Measurements from ENCODE around the gene PCBP3.
A peak's percentile ranks its signal among the peaks of the same experiment; 100 is the strongest.

Gene PCBP3

DNA sequence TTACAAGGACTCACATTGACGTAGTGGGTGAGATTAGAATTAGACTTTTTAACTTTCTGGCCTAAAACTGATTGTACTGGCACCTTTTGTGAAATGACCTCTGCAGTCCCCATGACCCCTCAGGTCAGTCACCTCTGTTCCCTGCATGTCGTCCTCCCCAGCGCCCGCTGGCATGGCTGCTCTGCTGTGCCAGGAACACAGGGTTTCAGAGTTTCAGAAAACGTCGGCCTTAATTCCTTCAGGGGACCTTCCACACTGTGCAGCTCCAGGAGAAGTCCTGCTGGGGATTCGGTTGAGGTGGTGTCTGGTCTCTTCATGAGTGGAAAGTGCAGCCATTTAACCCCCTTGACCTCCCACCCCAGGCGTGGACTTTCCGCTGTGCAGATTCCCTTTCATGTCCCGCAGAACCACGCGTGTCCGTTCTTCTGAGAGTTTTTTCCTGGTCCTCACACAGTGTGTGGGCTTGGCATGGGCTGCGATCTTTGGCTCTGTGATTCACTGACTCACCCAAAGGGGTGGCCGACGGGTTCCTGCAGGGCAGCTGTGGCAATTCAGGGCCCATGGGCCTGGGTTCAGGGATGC is 179.7 kb downstream of the PCBP3 start:
- Histone ChIP-seq H3K9me3 (ENCODE audit: control insufficient read depth, low read length) (no peaks in the 10 kb centered on the region), H3K4me1 (ENCODE audit: control insufficient read depth, insufficient read depth, low read depth, low read length) (peaks cover 41% of the 10 kb centered on the region), H2BK15ac (ENCODE audit: low read depth, poor library complexity, severe bottlenecking) (no peak overlapping the region), H3K27me3 (ENCODE audit: control insufficient read depth in 1 of 2, insufficient read depth in 1 of 2, low read length in 2 of 2) (peaks cover 0 to 4% of the 10 kb centered on the region in 2 experiments), H2AFZ (ENCODE audit: low read depth, low read length) (no peak overlapping the region), H2BK120ac (ENCODE audit: low read depth, low read length) (no peak overlapping the region), H3K4ac (ENCODE audit: low read depth in 1 of 2, low read length in 2 of 2) (no peak overlapping the region), H4K91ac (ENCODE audit: low read length) (no peak overlapping the region), H3K27ac (ENCODE audit: low read length, poor library complexity, severe bottlenecking) (no peak overlapping the region), H2BK5ac (ENCODE audit: low read depth, low read length, poor library complexity, severe bottlenecking) (no peak overlapping the region), H3K79me1 (replicated peaks; ENCODE audit: low read length, poor library complexity, severe bottlenecking) (peaks cover 2% of the 10 kb centered on the region), H4K8ac (ENCODE audit: low read length) (no peak overlapping the region), H2AK5ac (ENCODE audit: low read length, severe bottlenecking) (no peak overlapping the region), H3K4me3 (ENCODE audit: insufficient read depth in 1 of 2, low read depth in 1 of 2, low read length in 2 of 2) (no peak overlapping the region), H3K36me3 (ENCODE audit: control insufficient read depth in 1 of 2, insufficient read depth in 2 of 2, low read depth in 1 of 2, low read length in 2 of 2) (no peaks in the 10 kb centered on the region), H3K18ac (ENCODE audit: low read depth in 1 of 2, low read length in 2 of 2) (no peak overlapping the region), H3K9ac (ENCODE audit: low read length) (no peak overlapping the region), H2BK12ac (ENCODE audit: low read length in 2 of 2) (no peak overlapping the region), H3K14ac (ENCODE audit: low read length in 2 of 2) (no peak overlapping the region), H3K23ac (ENCODE audit: low read length in 2 of 2) (no peak overlapping the region), H3K4me2 (ENCODE audit: low read length, poor library complexity, severe bottlenecking) (no peak overlapping the region)
- 90% methylated on average over 16 of the region's 16 CpGs for WGBS
- DNase-seq: no peak

DNA sequence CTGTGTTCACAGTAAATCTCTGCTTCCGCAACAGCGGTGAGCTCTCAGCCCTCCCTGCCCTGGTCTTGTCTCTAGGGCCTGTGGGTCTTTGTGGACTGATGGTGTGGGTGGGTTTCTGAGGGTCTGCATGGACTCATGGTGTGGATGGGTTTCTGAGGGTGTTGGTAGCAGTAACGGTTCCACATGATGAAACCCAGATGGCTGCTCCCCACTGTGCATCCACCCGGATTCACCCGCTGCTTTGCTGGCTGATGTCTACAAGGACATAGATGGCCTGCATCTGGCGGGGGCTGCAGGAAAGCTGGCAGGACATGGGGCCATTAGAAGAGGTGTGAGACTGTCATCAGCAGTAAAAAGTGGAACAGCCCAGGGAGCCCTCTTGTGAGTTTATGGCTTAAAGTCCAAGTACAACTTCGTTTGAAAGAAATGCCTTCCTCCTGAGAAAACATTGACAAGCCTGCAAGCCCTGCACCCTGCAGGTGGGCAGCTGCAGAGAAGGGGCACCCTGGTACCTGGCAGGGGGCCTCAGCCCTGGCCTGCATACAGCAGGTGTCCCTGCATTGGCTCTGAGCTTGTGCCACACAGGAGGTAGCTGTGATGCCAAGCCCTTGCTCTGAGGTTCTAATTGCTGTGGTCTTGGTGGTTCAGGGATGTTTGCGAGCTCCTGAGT is 181.2 kb downstream of the PCBP3 start:
- no peak overlapping the region for H3K27ac ChIP-seq (ENCODE audit: low read length, poor library complexity, severe bottlenecking)
- H2AFZ ChIP-seq (ENCODE audit: low read depth, low read length): no peak overlapping the region
- no peak overlapping the region for H3K4ac ChIP-seq (ENCODE audit: low read depth in 1 of 2, low read length in 2 of 2)
- H3K4me2 ChIP-seq (ENCODE audit: low read length, poor library complexity, severe bottlenecking): no peak overlapping the region
- no peak overlapping the region for H3K4me3 ChIP-seq (ENCODE audit: insufficient read depth in 1 of 2, low read depth in 1 of 2, low read length in 2 of 2)
- H2BK5ac ChIP-seq (ENCODE audit: low read depth, low read length, poor library complexity, severe bottlenecking): no peak overlapping the region
- no peak overlapping the region for H2BK12ac ChIP-seq (ENCODE audit: low read length in 2 of 2)
- no peak overlapping the region for H2BK15ac ChIP-seq (ENCODE audit: low read depth, poor library complexity, severe bottlenecking)
- no peak overlapping the region for H4K8ac ChIP-seq (ENCODE audit: low read length)
- no peaks in the 10 kb centered on the region for H3K36me3 ChIP-seq (ENCODE audit: control insufficient read depth in 1 of 2, insufficient read depth in 2 of 2, low read depth in 1 of 2, low read length in 2 of 2)
- no peaks in the 10 kb centered on the region for H3K9me3 ChIP-seq (ENCODE audit: control insufficient read depth, low read length)
- H3K23ac ChIP-seq (ENCODE audit: low read length in 2 of 2): peak overlapping the region in 1 of 2 experiments; percentile 47
- H3K18ac ChIP-seq (ENCODE audit: low read depth in 1 of 2, low read length in 2 of 2): peak overlapping the region in 1 of 2 experiments; percentile 69
- H3K14ac ChIP-seq (ENCODE audit: low read length in 2 of 2): peak overlapping the region in 1 of 2 experiments; percentile 69
- 94% methylated on average over 8 of the region's 8 CpGs for WGBS
- peak overlapping the region; percentile 49 for H4K91ac ChIP-seq (ENCODE audit: low read length)
- H3K27me3 ChIP-seq (ENCODE audit: control insufficient read depth in 1 of 2, insufficient read depth in 1 of 2, low read length in 2 of 2): peaks cover 0 to 4% of the 10 kb centered on the region in 2 experiments
- H3K79me1 ChIP-seq (replicated peaks; ENCODE audit: low read length, poor library complexity, severe bottlenecking): peaks cover 2% of the 10 kb centered on the region
- H2BK120ac ChIP-seq (ENCODE audit: low read depth, low read length): no peak overlapping the region
- no peak for DNase-seq
- no peak overlapping the region for H2AK5ac ChIP-seq (ENCODE audit: low read length, severe bottlenecking)
- peaks cover 35% of the 10 kb centered on the region for H3K4me1 ChIP-seq (ENCODE audit: control insufficient read depth, insufficient read depth, low read depth, low read length)
- H3K9ac ChIP-seq (ENCODE audit: low read length): no peak overlapping the region

DNA sequence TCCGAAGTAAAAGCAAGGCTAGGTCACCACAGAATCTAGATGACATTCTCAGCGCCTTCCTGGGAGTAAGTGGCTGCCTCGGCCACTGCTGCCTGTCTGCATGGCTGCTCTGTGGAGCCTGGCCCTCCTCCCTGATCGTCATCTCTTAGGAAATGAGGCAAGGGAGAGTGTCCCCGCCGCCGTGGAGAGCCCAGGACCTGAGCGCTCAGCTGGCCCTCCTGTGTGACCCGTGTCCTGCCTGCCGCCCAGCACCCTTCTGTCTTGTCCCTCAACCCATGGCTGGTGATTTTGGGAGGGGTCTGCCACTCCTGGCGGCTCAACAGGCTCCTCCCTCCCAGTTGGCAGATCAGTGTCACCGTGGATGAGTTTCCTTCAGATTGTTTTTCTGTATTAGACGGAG is 181.7 kb downstream of the PCBP3 start:
- Histone ChIP-seq H3K14ac (ENCODE audit: low read length in 2 of 2) (no peak overlapping the region), H3K9ac (ENCODE audit: low read length) (no peak overlapping the region), H3K18ac (ENCODE audit: low read depth in 1 of 2, low read length in 2 of 2) (no peak overlapping the region), H2BK15ac (ENCODE audit: low read depth, poor library complexity, severe bottlenecking) (no peak overlapping the region), H2AK5ac (ENCODE audit: low read length, severe bottlenecking) (no peak overlapping the region), H4K8ac (ENCODE audit: low read length) (no peak overlapping the region), H2BK12ac (ENCODE audit: low read length in 2 of 2) (no peak overlapping the region), H3K4ac (ENCODE audit: low read depth in 1 of 2, low read length in 2 of 2) (no peak overlapping the region), H3K27ac (ENCODE audit: low read length, poor library complexity, severe bottlenecking) (no peak overlapping the region), H3K27me3 (ENCODE audit: control insufficient read depth in 1 of 2, insufficient read depth in 1 of 2, low read length in 2 of 2) (peaks cover 0 to 4% of the 10 kb centered on the region in 2 experiments), H2AFZ (ENCODE audit: low read depth, low read length) (no peak overlapping the region), H3K4me2 (ENCODE audit: low read length, poor library complexity, severe bottlenecking) (no peak overlapping the region), H2BK5ac (ENCODE audit: low read depth, low read length, poor library complexity, severe bottlenecking) (no peak overlapping the region), H3K4me3 (ENCODE audit: insufficient read depth in 1 of 2, low read depth in 1 of 2, low read length in 2 of 2) (no peak overlapping the region), H3K23ac (ENCODE audit: low read length in 2 of 2) (no peak overlapping the region), H3K4me1 (ENCODE audit: control insufficient read depth, insufficient read depth, low read depth, low read length) (peaks cover 35% of the 10 kb centered on the region), H3K9me3 (ENCODE audit: control insufficient read depth, low read length) (no peaks in the 10 kb centered on the region), H3K36me3 (ENCODE audit: control insufficient read depth in 1 of 2, insufficient read depth in 2 of 2, low read depth in 1 of 2, low read length in 2 of 2) (no peaks in the 10 kb centered on the region), H3K79me1 (replicated peaks; ENCODE audit: low read length, poor library complexity, severe bottlenecking) (peaks cover under 1% of the 10 kb centered on the region), H2BK120ac (ENCODE audit: low read depth, low read length) (no peak overlapping the region), H4K91ac (ENCODE audit: low read length) (peak overlapping the region; percentile 41)
- no peak for DNase-seq
- 82% methylated on average over 10 of the region's 13 CpGs for WGBS

GRCh38 chr21:45826676-45827301 is 183.3 kb downstream of the PCBP3 start:
- H3K9me3 ChIP-seq (ENCODE audit: control insufficient read depth, low read length): no peaks in the 10 kb centered on the region
- no peak overlapping the region for H2BK15ac ChIP-seq (ENCODE audit: low read depth, poor library complexity, severe bottlenecking)
- H3K23ac ChIP-seq (ENCODE audit: low read length in 2 of 2): no peak overlapping the region
- H3K27me3 ChIP-seq (ENCODE audit: control insufficient read depth in 1 of 2, insufficient read depth in 1 of 2, low read length in 2 of 2): peaks cover 0 to 6% of the 10 kb centered on the region in 2 experiments
- no peak overlapping the region for H3K14ac ChIP-seq (ENCODE audit: low read length in 2 of 2)
- no peak overlapping the region for H3K4me2 ChIP-seq (ENCODE audit: low read length, poor library complexity, severe bottlenecking)
- peaks cover 28% of the 10 kb centered on the region for H3K4me1 ChIP-seq (ENCODE audit: control insufficient read depth, insufficient read depth, low read depth, low read length)
- no peak overlapping the region for H3K27ac ChIP-seq (ENCODE audit: low read length, poor library complexity, severe bottlenecking)
- no peak overlapping the region for H2AK5ac ChIP-seq (ENCODE audit: low read length, severe bottlenecking)
- H3K18ac ChIP-seq (ENCODE audit: low read depth in 1 of 2, low read length in 2 of 2): no peak overlapping the region
- H4K8ac ChIP-seq (ENCODE audit: low read length): no peak overlapping the region
- H2BK5ac ChIP-seq (ENCODE audit: low read depth, low read length, poor library complexity, severe bottlenecking): no peak overlapping the region
- 96% methylated on average over 16 of the region's 16 CpGs for WGBS
- H2AFZ ChIP-seq (ENCODE audit: low read depth, low read length): no peak overlapping the region
- no peak overlapping the region for H3K9ac ChIP-seq (ENCODE audit: low read length)
- no peak overlapping the region for H2BK120ac ChIP-seq (ENCODE audit: low read depth, low read length)
- H3K79me1 ChIP-seq (replicated peaks; ENCODE audit: low read length, poor library complexity, severe bottlenecking): no peaks in the 10 kb centered on the region
- H2BK12ac ChIP-seq (ENCODE audit: low read length in 2 of 2): no peak overlapping the region
- DNase-seq: no peak
- H3K4me3 ChIP-seq (ENCODE audit: insufficient read depth in 1 of 2, low read depth in 1 of 2, low read length in 2 of 2): no peak overlapping the region
- peak overlapping the region; percentile 10 for H4K91ac ChIP-seq (ENCODE audit: low read length)
- no peak overlapping the region for H3K4ac ChIP-seq (ENCODE audit: low read depth in 1 of 2, low read length in 2 of 2)
- no peaks in the 10 kb centered on the region for H3K36me3 ChIP-seq (ENCODE audit: control insufficient read depth in 1 of 2, insufficient read depth in 2 of 2, low read depth in 1 of 2, low read length in 2 of 2)
